Osteoblast (primary cell): Measurements from ENCODE around the gene RNU1-2. TPM values are rescaled to one million over a fixed set of nuclear protein-coding genes. Genes with fewer than 3 reads are reported as not detected.
A peak's percentile ranks its signal among the peaks of the same experiment; 100 is the strongest.
"Not testable (repeated sequence)": the region's sequence is repeated elsewhere in the genome, so short reads cannot be mapped to it uniquely, and the experiment has no call there.

Experiments used
- DNase-seq: peaks from one replicate; pipeline ENCODE4 v3.0.0; 2011; ENCODE audit warnings: low spot score, mixed read lengths; ENCODE audit not compliant: insufficient read length; ENCODE audit errors: missing footprints
- H2AFZ ChIP-seq: 2 replicates; pipeline ENCODE4 v1.6.0; 2011; ENCODE audit warnings: mild to moderate bottlenecking, low read length
- H3K27ac ChIP-seq: 2 replicates; pipeline ENCODE4 v1.5.1; 2011; ENCODE audit warnings: mild to moderate bottlenecking, low read depth, low read length, moderate library complexity
- H3K27me3 ChIP-seq: 2 replicates; pipeline ENCODE4 v1.6.0; 2012; ENCODE audit warnings: mild to moderate bottlenecking, control low read depth, inconsistent platforms, low read length, moderate library complexity; ENCODE audit not compliant: insufficient read depth
- H3K36me3 ChIP-seq: 2 replicates; pipeline ENCODE4 v1.5.1; 2011; ENCODE audit warnings: mild to moderate bottlenecking, low read length, control low read depth, moderate library complexity; ENCODE audit not compliant: insufficient read depth
- H3K4me1 ChIP-seq: 2 replicates; pipeline ENCODE4 v1.5.1; 2011; ENCODE audit warnings: mild to moderate bottlenecking, low read length, control low read depth, moderate library complexity; ENCODE audit not compliant: insufficient read depth
- H3K4me2 ChIP-seq: 2 replicates; pipeline ENCODE4 v1.6.0; 2011; ENCODE audit warnings: mild to moderate bottlenecking, low read length; ENCODE audit not compliant: insufficient read depth
- H3K4me3 ChIP-seq: fragments of 200-600 bp; sonication (generic); 3 replicates; pipeline ENCODE4 v1.5.1; 2012; ENCODE audit warnings: mild to moderate bottlenecking, low read length, inconsistent platforms; ENCODE audit not compliant: insufficient read depth
- H3K79me2 ChIP-seq: 2 replicates; pipeline ENCODE4 v1.6.0; 2012; ENCODE audit warnings: mild to moderate bottlenecking, low read length, control low read depth, inconsistent platforms; ENCODE audit not compliant: insufficient read depth
- H3K9me3 ChIP-seq: 2 replicates; pipeline ENCODE4 v1.5.1; 2011; ENCODE audit warnings: low read depth, low read length, control low read depth
- H4K20me1 ChIP-seq: 2 replicates; pipeline ENCODE4 v1.6.0; 2012; ENCODE audit warnings: mild to moderate bottlenecking, low read length, control low read depth; ENCODE audit not compliant: insufficient read depth
- total RNA-seq: library from RNA; depleted of rRNA; stranded (reverse); fragments of >200 nt; gene quantifications from 2 replicates; pipeline ENCODE4 v1.2.3, GENCODE V29; 2012

RNU1-2 gene
- total RNA-seq, result under 0.01 TPM in 1 of 2 replicates, not detected in the other

GRCh38 chr1:16895598-16896315, at the start of gene RNU1-2:
TSS of gene RNU1-2 (plus strand) at chr1:16895980.
- H4K20me1 ChIP-seq, H3K27me3 ChIP-seq, H3K79me2 ChIP-seq, H3K36me3 ChIP-seq, H3K9me3 ChIP-seq, H3K4me1 ChIP-seq: not testable (repeated sequence)
- Histone ChIP-seq H3K4me3 (peak within 1 kb of the TSS; percentile 63), H3K27ac (peak within 1 kb of the TSS; percentile 97), H2AFZ (peak within 1 kb of the TSS; percentile 84), H3K4me2 (peak within 1 kb of the TSS; percentile 67)
- DNase-seq, result peak; percentile 91

- H3K27me3 ChIP-seq, DNase-seq, H3K4me3 ChIP-seq, H4K20me1 ChIP-seq, H3K36me3 ChIP-seq, H3K4me2 ChIP-seq, H3K79me2 ChIP-seq, H2AFZ ChIP-seq, H3K9me3 ChIP-seq, H3K27ac ChIP-seq, H3K4me1 ChIP-seq: not testable (repeated sequence)
These were observed 39.6 kb upstream of the RNU1-2 start for GRCh38 chr1:16856201-16856600.

- not testable (repeated sequence) for H3K9me3 ChIP-seq, H3K4me3 ChIP-seq, H2AFZ ChIP-seq, H3K79me2 ChIP-seq, H4K20me1 ChIP-seq, H3K36me3 ChIP-seq, H3K4me2 ChIP-seq, H3K27me3 ChIP-seq, H3K4me1 ChIP-seq, DNase-seq, H3K27ac ChIP-seq
These were observed 36.4 kb upstream of the RNU1-2 start for GRCh38 chr1:16859167-16860041.

GRCh38 chr1:16860048-16860447, 35.7 kb upstream of the RNU1-2 start:
- not testable (repeated sequence) for H2AFZ ChIP-seq, H3K9me3 ChIP-seq, H3K4me3 ChIP-seq, H3K27ac ChIP-seq, H3K4me2 ChIP-seq, H3K79me2 ChIP-seq, H3K27me3 ChIP-seq, DNase-seq, H4K20me1 ChIP-seq, H3K36me3 ChIP-seq, H3K4me1 ChIP-seq

GRCh38 chr1:16861832-16862245, 33.9 kb upstream of the RNU1-2 start:
- DNase-seq, H3K4me3 ChIP-seq, H3K4me2 ChIP-seq, H3K4me1 ChIP-seq, H3K79me2 ChIP-seq, H3K9me3 ChIP-seq, H3K27me3 ChIP-seq, H3K27ac ChIP-seq, H3K36me3 ChIP-seq, H4K20me1 ChIP-seq, H2AFZ ChIP-seq: not testable (repeated sequence)

GRCh38 chr1:16862415-16862814, 33.4 kb upstream of the RNU1-2 start:
- H4K20me1 ChIP-seq, H3K36me3 ChIP-seq, H2AFZ ChIP-seq, H3K9me3 ChIP-seq, H3K27me3 ChIP-seq, H3K27ac ChIP-seq, H3K79me2 ChIP-seq, DNase-seq, H3K4me3 ChIP-seq, H3K4me1 ChIP-seq, H3K4me2 ChIP-seq: not testable (repeated sequence)

- not testable (repeated sequence) for H3K27me3 ChIP-seq, H3K4me1 ChIP-seq, H3K36me3 ChIP-seq, H3K9me3 ChIP-seq, H3K4me2 ChIP-seq, H2AFZ ChIP-seq, H3K79me2 ChIP-seq, H4K20me1 ChIP-seq, H3K4me3 ChIP-seq, H3K27ac ChIP-seq, DNase-seq
These were observed 32.8 kb upstream of the RNU1-2 start for GRCh38 chr1:16863024-16863423.

GRCh38 chr1:16866926-16867707, 28.7 kb upstream of the RNU1-2 start:
- DNase-seq, H2AFZ ChIP-seq, H3K4me3 ChIP-seq, H3K4me2 ChIP-seq, H3K79me2 ChIP-seq, H3K9me3 ChIP-seq, H3K36me3 ChIP-seq, H3K27ac ChIP-seq, H3K4me1 ChIP-seq, H4K20me1 ChIP-seq, H3K27me3 ChIP-seq: not testable (repeated sequence)
